GM23338 (cell line): Measurements from ENCODE around the gene IQGAP2. TPM values are rescaled to one million over a fixed set of nuclear protein-coding genes. Genes with fewer than 3 reads are reported as not detected.

Experiments used
- ATAC-seq: fragments of 200-7000 bp; cut with Tn5 transposase; 3 replicates; pipeline ENCODE4 v1.9.1; 2020
- DNase-seq: peaks from one replicate; pipeline ENCODE4 v3.0.0-alpha.2; 2015; ENCODE audit warnings: low spot score
- H2AFZ ChIP-seq: fragments of 200-600 bp; sonication (generic); 2 replicates; pipeline ENCODE4 v1.8.0; 2016; ENCODE audit warnings: antibody characterized with exemption, mild to moderate bottlenecking, moderate library complexity
- H3F3A ChIP-seq: fragments of 200-600 bp; sonication (generic); replicated peaks from 2 replicates; pipeline ENCODE4 v1.8.0; 2017; ENCODE audit warnings: antibody characterized with exemption, mixed run types, low read depth
- H3K27ac ChIP-seq: fragments of 200-600 bp; sonication (generic); 2 replicates; pipeline ENCODE4 v1.6.1; 2016; ENCODE audit warnings: low read depth
- H3K27me3 ChIP-seq: fragments of 200-600 bp; sonication (generic); 2 replicates; pipeline ENCODE4 v1.8.0; 2016; ENCODE audit warnings: mild to moderate bottlenecking, mixed run types, moderate library complexity; ENCODE audit not compliant: insufficient read depth
- H3K36me3 ChIP-seq: fragments of 200-600 bp; sonication (generic); 2 replicates; pipeline ENCODE4 v1.8.0; 2016; ENCODE audit warnings: mild to moderate bottlenecking; ENCODE audit not compliant: insufficient read depth
- H3K4me1 ChIP-seq: fragments of 200-600 bp; sonication (generic); 2 replicates; pipeline ENCODE4 v1.8.0; 2016; ENCODE audit warnings: mild to moderate bottlenecking, moderate library complexity; ENCODE audit not compliant: insufficient read depth
- H3K4me2 ChIP-seq: fragments of 200-600 bp; sonication (generic); 2 replicates; pipeline ENCODE4 v1.7.1; 2017; ENCODE audit warnings: mixed run types
- H3K4me3 ChIP-seq: fragments of 200-600 bp; sonication (generic); 2 replicates; pipeline ENCODE4 v1.6.1; 2016; ENCODE audit warnings: mixed run types
- H3K79me2 ChIP-seq: fragments of 200-600 bp; sonication (generic); replicated peaks from 2 replicates; pipeline ENCODE4 v1.8.0; 2017; ENCODE audit warnings: mild to moderate bottlenecking; ENCODE audit not compliant: insufficient read depth
- H3K9me2 ChIP-seq: fragments of 200-600 bp; sonication (generic); 2 replicates; pipeline ENCODE4 v1.8.0; 2017; ENCODE audit not compliant: insufficient read depth
- H4K20me1 ChIP-seq: fragments of 200-600 bp; sonication (generic); replicated peaks from 2 replicates; pipeline ENCODE4 v1.8.0; 2017; ENCODE audit warnings: mild to moderate bottlenecking; ENCODE audit not compliant: insufficient read depth
- H3K27ac Mint-ChIP-seq: 2 replicates; pipeline ENCODE4 v1.8.0; 2020; ENCODE audit warnings: inconsistent platforms, mild to moderate bottlenecking, moderate library complexity, mixed read lengths
- H3K27me3 Mint-ChIP-seq: 3 replicates; pipeline ENCODE4 v1.8.0; 2022; ENCODE audit warnings: low read depth, mild to moderate bottlenecking, moderate library complexity, mixed read lengths, inconsistent platforms; ENCODE audit not compliant: insufficient read depth, poor library complexity
- H3K36me3 Mint-ChIP-seq: 3 replicates; pipeline ENCODE4 v1.8.0; 2021; ENCODE audit warnings: low read depth, mild to moderate bottlenecking, inconsistent platforms, moderate library complexity, mixed read lengths
- H3K4me1 Mint-ChIP-seq: 3 replicates; pipeline ENCODE4 v1.8.0; 2020; ENCODE audit warnings: mild to moderate bottlenecking, inconsistent platforms, mixed read lengths
- H3K4me3 Mint-ChIP-seq: 3 replicates; pipeline ENCODE4 v1.8.0; 2021; ENCODE audit warnings: moderate library complexity, mild to moderate bottlenecking, inconsistent platforms, mixed read lengths
- H3K9me3 Mint-ChIP-seq: 3 replicates; pipeline ENCODE4 v1.8.0; 2020; ENCODE audit warnings: moderate library complexity, mild to moderate bottlenecking, inconsistent platforms, mixed read lengths
- CREB1 ChIP-seq: fragments of 250-450 bp; sonication (Bioruptor Pico); IDR thresholded peaks from 2 replicates; pipeline ENCODE4 v1.5.0; 2020; ENCODE audit warnings: low read depth, mild to moderate bottlenecking, moderate library complexity
- ETS1 ChIP-seq: IDR thresholded peaks from 2 replicates; pipeline ENCODE4 v1.6.1; 2016; ENCODE audit warnings: antibody characterized with exemption
- EZH2 ChIP-seq: fragments of 200-600 bp; sonication (generic); IDR thresholded peaks from one replicate; pipeline ENCODE4 v1.8.0; 2017; ENCODE audit warnings: antibody characterized with exemption, mild to moderate bottlenecking, low read depth; ENCODE audit not compliant: unreplicated experiment
- EZH2phosphoT487 ChIP-seq: fragments of 200-600 bp; sonication (generic); IDR thresholded peaks from one replicate; pipeline ENCODE4 v1.8.1; 2018; ENCODE audit warnings: antibody characterized with exemption; ENCODE audit not compliant: unreplicated experiment
- JUNB ChIP-seq: IDR thresholded peaks from one replicate; pipeline ENCODE4 v1.6.1; 2016; ENCODE audit warnings: antibody characterized with exemption; ENCODE audit not compliant: unreplicated experiment
- NANOG ChIP-seq: IDR thresholded peaks from 2 replicates; pipeline ENCODE4 v1.6.1; 2016; ENCODE audit warnings: antibody characterized with exemption, borderline replicate concordance
- POLR2AphosphoS5 ChIP-seq: IDR thresholded peaks from 2 replicates; pipeline ENCODE4 v1.6.1; 2016; ENCODE audit warnings: antibody characterized with exemption, low read depth
- REST ChIP-seq: IDR thresholded peaks from one replicate; pipeline ENCODE4 v1.6.1; 2018; ENCODE audit warnings: antibody characterized with exemption; ENCODE audit not compliant: unreplicated experiment
- STAT1 ChIP-seq: IDR thresholded peaks from one replicate; pipeline ENCODE4 v1.6.1; 2016; ENCODE audit warnings: antibody characterized with exemption; ENCODE audit not compliant: unreplicated experiment
- ZNF114 ChIP-seq: fragments of 250-450 bp; sonication (Bioruptor Pico); IDR thresholded peaks from 2 replicates; pipeline ENCODE4 v1.5.0; 2020; ENCODE audit warnings: mild to moderate bottlenecking, moderate library complexity
- ZNF331 ChIP-seq: fragments of 250-450 bp; sonication (Bioruptor Pico); IDR thresholded peaks from 2 replicates; pipeline ENCODE4 v1.5.0; 2020; ENCODE audit warnings: low read depth, mild to moderate bottlenecking, moderate library complexity
- ZNF462 ChIP-seq: fragments of 250-450 bp; sonication (Bioruptor Pico); IDR thresholded peaks from 2 replicates; pipeline ENCODE4 v1.5.0; 2020; ENCODE audit warnings: mild to moderate bottlenecking, moderate library complexity
- polyA plus RNA-seq: library from polyadenylated mRNA; unstranded; fragments of >200 nt; fragmentation: Nextera tagmentation; extraction: Ambion mirVana; gene quantifications from 2 replicates; pipeline ENCODE4 v1.2.1, GENCODE V29; 2016
- total RNA-seq: library from RNA; depleted of rRNA; stranded (reverse); fragments of >200 nt; shearing (Covaris generic); gene quantifications from 2 replicates; pipeline ENCODE4 v1.2.3, GENCODE V29; 2014
- TF ChIP-seq, protein P1 (sequence below), 2 experiments: fragments of 200-600 bp in 1 of 2; sonication (generic) in 1 of 2; conservative IDR thresholded peaks; 2 replicates each; pipeline versions ENCODE4 v1.5.1 to v1.6.1; 2016 to 2017; ENCODE audit warnings: antibody characterized with exemption in 2 of 2, low read depth in 2 of 2, mild to moderate bottlenecking in 2 of 2, moderate library complexity in 1 of 2

IQGAP2 gene
- total and polyA plus RNA-seq, 2 experiments from 2014 or later = 60.0 to 86.5 TPM

GRCh38 chr5:76457674-76458485 lies 54.8 kb downstream of the IQGAP2 start:
- no peak overlapping the region for H3K4me3 ChIP-seq
- H4K20me1 ChIP-seq = no peaks in the 10 kb centered on the region; the same call in 1 of the 2 replicates
- H3K36me3 ChIP-seq = no peaks in the 10 kb centered on the region
- H3K27me3 ChIP-seq = no peaks in the 10 kb centered on the region
- no peaks in the 10 kb centered on the region for H3K27me3 Mint-ChIP-seq
- H3K79me2 ChIP-seq = peaks cover 26% of the 10 kb centered on the region
- peaks cover 13% of the 10 kb centered on the region; the same call in 1 of the 3 replicates for H3K36me3 Mint-ChIP-seq
- H3F3A ChIP-seq = no peaks in the 10 kb centered on the region
- no peaks in the 10 kb centered on the region for H3K9me2 ChIP-seq
- H3K4me1 Mint-ChIP-seq = peaks cover 33% of the 10 kb centered on the region
- ATAC-seq (peak; percentile 68), DNase-seq (peak; percentile 40)
- no peak overlapping the region for H3K27ac ChIP-seq
- H3K27ac Mint-ChIP-seq = no peak overlapping the region; the same call in 1 of the 2 replicates
- H2AFZ ChIP-seq = no peak overlapping the region
- H3K4me2 ChIP-seq = no peak overlapping the region
- H3K4me1 ChIP-seq = peaks cover 26% of the 10 kb centered on the region
- TF ChIP-seq POLR2AphosphoS5 = no peak
- TF ChIP-seq EZH2 = no peak
- no peak for TF ChIP-seq ZNF331 (CRISPR knock-in tag)
- TF ChIP-seq STAT1 = no peak
- no peak for TF ChIP-seq EZH2phosphoT487
- TF ChIP-seq JUNB = no peak
- no peak for TF ChIP-seq CREB1 (CRISPR knock-in tag)
- TF ChIP-seq REST = no peak
- TF ChIP-seq, protein P1, sequence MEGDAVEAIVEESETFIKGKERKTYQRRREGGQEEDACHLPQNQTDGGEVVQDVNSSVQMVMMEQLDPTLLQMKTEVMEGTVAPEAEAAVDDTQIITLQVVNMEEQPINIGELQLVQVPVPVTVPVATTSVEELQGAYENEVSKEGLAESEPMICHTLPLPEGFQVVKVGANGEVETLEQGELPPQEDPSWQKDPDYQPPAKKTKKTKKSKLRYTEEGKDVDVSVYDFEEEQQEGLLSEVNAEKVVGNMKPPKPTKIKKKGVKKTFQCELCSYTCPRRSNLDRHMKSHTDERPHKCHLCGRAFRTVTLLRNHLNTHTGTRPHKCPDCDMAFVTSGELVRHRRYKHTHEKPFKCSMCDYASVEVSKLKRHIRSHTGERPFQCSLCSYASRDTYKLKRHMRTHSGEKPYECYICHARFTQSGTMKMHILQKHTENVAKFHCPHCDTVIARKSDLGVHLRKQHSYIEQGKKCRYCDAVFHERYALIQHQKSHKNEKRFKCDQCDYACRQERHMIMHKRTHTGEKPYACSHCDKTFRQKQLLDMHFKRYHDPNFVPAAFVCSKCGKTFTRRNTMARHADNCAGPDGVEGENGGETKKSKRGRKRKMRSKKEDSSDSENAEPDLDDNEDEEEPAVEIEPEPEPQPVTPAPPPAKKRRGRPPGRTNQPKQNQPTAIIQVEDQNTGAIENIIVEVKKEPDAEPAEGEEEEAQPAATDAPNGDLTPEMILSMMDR (conservative IDR thresholded peaks at IDR 0.05; ENCODE audit: low read depth in 2 of 2) = no peak
- no peak for TF ChIP-seq NANOG
- TF ChIP-seq ZNF462 (CRISPR knock-in tag) = no peak
- TF ChIP-seq ZNF114 (CRISPR knock-in tag) = no peak
- TF ChIP-seq ETS1 = no peak
- no peak overlapping the region for H3K4me3 Mint-ChIP-seq
- no peaks in the 10 kb centered on the region for H3K9me3 Mint-ChIP-seq
